GM21825 (cell line): ENCODE data around the gene SNX22.
A peak's percentile ranks its signal among the peaks of the same experiment; 100 is the strongest.

Source experiments
- ATAC-seq: cut with Tn5 transposase; IDR thresholded peaks from one replicate; pipeline ENCODE4 v1.9.1; 2021; ENCODE audit warnings: mild to moderate bottlenecking, moderate library complexity; ENCODE audit not compliant: unreplicated experiment

The SNX22 gene

DNA sequence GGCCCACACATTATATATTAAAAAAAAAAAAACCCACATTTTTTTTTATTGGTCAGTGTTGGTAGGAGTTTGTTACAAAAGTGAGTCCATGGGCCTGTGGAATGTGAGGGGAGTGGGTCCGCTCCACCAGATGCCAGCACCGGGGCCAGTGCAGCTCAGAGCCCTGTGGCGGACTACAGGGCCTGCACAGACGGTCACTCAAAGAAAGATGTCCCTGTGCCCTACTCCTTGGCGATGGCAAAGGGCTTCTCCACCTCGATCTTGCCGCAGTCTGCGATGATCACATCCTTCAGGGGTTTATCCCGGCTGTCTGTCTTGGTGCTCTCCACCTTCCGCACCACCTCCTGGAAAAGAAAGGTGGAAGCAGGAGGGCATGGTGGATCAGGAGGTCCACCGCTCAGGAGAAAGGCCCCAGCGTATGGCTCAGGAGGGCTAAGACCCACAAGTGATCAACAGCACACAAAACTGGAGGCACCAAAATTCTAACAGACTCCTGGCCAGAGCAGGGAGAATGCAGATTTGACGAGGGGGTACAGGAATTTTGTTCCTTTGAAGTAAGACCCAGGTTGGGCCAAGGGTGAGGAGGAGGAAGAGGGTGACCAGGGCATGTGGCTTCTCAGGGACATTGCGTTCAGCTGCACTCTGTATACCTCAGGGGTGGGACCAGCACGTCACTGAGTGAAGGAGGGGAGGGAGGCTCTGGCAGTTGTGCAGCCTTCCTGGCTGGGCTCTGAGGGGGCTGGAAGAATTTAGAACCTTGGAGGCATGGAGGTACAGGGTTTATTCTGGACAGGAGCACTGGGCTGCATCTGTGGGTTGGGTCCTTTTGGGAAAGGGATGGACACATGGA lies 4.5 kb downstream of the SNX22 start:
- no peak for ATAC-seq

DNA sequence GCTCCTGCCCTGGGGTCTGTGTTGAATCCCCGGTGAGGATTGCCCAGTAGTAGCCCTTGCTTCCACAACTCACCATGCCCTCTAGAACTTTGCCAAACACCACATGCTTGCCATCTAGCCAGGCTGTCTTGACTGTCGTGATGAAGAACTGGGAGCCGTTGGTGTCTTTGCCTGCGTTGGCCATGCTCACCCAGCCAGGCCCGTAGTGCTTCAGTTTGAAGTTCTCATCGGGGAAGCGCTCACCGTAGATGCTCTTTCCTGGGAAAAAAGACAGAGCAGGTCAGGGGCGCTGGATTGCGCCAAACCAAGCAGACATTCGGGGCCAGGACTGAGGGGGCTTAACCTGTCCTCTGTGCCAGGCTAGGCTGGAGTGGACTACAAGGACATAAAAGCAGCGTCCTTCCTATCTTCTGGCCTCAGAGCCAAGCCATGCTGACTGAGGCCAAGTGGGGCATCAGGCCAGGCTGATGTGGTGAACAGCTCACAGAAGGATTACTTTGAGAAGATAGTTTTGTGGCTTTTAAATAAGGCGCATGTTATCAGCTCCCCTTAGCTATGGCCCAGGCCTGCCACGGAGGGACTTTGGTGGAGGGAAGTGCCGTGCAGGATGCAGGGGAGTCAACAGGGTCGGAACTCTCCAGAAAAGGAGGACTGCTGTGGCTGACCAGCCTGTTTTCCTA lies 5.3 kb downstream of the SNX22 start:
- no peak for ATAC-seq

DNA sequence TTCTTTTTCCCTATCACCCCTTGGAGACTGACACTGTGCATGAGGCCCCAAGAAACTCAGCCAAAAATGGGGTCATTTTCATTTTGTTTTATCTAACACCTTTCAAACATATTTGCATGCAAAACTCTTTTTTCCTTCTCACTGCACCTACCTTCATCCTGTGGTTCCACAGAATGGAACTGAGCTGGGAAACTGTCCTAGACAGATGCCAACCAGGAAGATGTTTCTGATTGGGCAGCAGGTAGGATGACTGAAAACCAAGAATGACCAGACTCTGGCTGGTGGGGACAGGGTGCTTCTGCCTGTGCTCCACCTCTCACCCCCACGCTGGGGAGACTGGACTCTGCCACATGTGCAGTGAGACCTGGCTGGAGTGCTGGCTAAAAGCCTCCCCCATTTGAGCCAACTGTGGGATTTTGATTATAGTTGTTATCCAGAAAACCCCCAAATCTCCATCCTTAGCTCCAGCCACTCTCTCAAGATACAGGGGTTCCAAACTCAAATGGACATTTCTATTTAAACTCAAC lies 6.1 kb downstream of the SNX22 start:
- no peak for ATAC-seq

DNA sequence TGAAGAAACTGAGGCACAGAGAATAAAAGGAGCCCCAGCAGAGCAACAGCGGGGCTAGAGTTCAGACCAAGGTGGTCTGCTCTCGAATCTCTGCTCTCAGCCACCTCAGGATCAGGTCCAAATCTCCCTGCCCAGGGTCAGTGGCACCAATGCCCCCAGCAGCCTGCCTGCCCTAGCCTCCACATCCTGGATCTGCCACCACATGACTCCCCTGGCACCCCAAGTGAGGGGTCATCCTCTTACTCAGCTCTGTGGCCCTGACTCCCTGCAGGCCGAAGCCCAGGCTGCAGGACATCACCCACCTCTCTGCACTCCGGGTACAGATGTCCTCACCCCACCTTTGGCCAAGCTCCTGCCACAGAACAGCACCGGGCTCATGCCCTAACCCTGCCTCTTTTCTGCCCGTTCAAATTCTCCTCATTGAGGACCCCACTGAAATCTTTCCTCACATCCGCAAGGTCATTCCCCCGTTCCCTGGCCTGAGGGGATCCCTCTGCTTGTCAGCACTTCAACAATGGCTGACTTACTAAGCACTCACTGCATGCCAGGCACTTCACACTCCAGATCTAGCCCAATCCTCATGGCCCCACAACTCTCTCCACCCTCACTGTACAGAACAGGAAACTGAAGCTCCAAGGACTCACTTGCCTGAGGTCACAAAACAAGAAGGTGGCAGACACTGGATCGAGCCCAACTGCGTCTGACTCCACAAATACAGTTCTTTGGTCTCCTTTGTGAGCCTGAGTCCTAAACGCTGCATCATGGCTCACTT lies 7.0 kb downstream of the SNX22 start:
- ATAC-seq: no peak

DNA sequence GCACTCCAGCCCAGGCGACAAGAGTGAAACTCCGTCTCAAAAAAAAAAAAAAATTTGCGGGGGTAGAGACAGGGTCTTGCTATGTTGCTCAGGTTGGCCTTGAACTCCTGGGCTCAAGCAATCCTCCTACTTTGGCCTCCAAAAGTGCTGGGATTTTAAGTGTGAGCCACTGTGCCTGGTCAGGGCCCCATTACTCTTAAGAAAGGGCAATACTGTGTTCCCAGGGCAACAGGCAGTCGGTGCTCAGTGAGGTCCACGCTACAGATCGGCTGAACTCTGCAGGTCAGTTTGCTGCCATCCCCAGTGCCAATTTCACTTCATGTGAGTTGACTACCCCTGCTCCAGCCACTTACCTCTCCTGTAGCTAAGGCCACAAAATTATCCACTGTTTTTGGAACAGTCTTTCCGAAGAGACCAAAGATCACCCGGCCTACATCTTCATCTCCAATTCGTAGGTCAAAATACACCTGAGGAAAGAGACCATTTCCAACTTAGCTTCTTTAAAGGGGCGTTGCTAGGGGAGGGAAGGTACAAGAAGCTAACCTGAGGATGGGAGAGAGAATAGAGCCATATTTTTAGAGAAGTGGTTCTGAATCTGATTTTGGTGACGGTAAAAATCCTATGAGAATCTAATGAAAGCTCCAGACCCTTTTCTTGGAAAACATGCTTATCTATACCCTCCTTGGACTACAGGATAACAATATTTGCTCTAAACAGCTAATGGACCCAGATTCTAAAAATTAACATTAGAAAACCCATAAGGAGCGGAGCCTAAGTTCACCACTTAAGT lies 10.4 kb downstream of the SNX22 start:
- no peak for ATAC-seq

DNA sequence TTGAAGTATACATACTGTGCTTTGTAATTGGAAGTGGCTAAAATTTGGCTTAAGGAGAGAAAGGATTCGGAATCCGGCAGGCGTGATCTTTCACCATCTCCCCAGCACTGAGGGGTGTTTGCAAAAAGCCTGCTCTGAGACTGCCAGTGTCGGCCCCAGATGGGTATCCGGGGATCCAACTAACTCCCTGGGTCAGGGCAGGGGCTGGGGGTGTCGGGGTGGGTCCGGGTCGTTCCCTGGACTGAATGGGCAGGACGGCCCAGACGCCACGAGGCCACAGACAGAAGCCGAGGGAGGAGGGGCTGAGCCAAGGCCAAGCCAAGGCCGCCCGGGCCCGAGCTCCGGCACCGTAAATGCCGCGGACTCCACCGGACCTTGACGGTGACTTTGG lies 10.9 kb downstream of the SNX22 start:
- ATAC-seq: peak; percentile 12

DNA sequence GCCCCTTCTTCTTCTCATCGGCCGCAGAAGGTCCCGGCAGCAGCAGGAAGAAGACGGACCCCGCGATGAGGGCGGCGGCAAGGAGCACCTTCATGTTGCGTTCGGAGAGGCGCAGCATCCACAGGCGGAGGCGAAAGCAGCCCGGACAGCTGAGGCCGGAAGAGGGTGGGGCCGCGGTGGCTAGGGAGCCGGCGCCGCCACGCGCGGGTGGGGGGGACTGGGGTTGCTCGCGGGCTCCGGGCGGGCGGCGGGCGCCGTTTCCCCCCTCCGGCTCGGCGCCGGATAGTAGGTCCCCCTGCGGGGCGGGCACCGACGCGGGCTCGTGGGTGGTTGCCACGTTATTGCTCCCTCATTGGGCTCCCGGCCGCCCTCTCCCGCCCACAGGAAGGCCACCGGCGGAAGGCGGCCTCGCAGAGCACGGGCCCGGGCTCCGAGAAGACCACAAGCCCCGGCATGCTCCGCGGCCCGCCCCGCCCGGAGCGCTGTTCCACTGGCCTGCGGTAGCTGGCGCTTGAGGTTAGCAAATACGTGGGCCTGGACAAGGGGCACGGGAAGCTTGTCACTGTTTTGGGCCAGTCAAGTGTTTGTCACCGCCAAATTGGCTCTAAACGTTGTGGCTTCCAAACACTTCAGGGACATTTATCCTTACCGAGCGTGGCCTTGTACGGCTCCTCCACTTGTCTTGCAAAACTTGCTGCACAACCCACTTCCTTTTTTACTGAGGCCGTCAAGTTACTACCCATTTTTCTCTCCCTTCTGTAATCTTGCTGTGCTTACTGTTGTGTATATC lies 11.5 kb downstream of the SNX22 start, which contains the start of gene PPIB:
PPIB (minus strand) TSS at position 154 of the 790 bp plus-strand sequence; CDS start at position 118, 36 bp downstream.
- ATAC-seq: peak; percentile 85

DNA sequence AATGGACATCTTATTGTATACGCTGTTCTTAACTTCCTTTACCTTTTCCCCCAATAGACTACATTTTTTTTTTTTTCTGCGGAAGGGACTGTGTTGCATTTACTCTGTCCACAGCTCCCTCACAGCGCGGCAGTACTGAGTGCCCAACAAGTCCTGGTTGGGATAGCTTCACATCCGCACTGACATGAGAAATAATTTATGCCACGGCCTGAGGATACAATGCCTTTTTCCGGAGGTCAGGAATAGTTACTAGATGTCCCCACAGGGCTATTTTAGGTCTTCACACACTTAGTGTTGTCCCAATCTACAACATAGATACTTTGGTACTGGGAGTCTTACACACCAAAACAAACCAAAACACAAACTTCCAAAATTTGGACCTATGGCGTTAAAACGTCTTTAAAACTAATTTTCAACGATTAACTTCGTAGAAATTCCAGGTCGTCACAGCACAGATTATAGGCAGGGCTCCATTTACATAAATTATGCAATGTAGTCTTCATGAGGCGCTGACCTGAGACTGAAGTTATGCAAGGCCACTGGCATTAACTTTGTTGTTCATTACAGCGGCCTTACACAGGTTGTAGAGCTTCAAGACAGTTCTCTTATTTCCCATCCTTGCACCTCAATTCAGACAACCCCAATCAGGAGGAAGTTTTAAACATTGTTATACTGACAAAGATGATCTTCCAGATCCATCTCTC lies 12.3 kb downstream of the SNX22 start:
- no peak for ATAC-seq

DNA sequence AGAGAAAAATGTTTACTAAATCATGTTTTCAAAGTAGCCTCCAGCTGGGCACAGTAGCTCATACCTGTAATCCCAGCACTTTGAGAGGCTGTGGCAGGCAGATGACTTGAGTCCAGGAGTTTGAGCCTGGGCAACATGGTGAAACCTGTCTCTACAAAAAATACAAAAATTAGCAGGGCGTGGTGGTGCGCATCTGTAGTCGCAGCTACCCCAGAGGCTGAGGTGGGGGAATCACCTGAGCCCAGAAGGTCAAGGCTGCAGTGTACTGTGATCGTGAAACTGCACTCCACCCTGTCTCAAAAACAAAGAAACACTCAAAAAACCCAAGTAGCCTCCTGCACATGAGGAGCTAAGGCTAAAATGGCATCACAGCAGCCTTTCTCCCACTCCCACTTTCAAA lies 12.9 kb downstream of the SNX22 start:
- ATAC-seq: no peak

DNA sequence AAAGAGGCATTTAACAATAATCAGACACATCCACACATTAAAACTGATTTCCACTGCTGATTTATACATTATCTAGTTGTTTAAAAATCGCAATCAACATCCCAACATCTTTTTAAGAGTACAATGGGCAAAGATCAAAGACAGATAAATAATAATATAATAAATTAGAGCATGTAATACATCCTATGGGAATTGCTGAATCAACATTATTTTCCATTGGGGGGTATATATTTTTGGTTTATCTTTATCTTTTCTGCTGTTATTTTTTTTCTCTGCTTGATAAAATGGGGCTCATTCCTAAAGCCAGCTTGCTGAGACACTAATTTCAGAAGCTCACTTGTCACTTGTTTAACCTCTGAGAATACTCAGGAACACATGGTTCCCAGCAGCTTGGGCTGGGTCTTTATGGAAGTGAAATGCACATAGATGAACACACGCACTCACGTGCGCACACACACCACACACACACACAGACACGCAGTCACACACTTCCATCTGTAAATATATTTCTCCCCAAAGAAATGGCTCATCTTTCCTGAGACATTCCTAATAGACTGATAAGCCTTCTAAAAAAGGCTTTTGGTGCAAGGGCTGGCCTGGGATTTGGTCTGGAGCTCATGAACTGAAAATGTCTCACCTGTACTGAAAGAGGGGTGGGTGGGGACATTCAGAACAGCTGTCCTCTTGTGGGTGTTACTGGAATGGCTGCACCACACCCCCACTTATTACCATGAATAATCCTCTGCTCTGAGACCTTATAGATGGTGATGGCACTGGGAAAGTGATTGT lies 14.8 kb downstream of the SNX22 start:
- ATAC-seq: no peak

DNA sequence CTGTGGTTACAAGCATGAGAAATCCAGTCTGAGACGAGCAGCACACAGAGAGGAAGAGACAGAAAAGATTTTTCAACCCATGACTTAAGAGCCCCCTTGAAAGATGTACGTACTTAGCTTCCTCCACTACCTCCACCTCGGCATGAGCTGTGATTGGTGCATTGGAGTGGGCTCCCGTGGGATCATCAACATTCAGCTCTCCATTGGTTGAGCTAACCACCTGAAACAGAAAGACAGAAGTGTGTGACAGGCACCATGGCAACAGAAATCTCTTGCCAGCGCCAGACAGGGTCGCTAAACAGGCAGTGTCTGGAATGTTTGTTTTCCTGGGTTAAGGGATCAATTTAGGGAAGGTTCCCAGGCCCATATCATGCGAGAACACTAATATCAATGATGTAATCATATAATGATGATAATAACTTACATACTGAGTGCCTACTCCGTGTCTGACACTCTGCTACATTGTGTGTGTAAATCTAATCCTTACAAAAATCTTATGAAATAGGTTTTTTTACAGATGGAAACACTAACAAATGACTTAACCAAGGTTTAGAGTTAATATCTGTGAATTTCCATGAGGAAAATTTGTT lies 28.8 kb downstream of the SNX22 start:
- peak; percentile 74 for ATAC-seq

DNA sequence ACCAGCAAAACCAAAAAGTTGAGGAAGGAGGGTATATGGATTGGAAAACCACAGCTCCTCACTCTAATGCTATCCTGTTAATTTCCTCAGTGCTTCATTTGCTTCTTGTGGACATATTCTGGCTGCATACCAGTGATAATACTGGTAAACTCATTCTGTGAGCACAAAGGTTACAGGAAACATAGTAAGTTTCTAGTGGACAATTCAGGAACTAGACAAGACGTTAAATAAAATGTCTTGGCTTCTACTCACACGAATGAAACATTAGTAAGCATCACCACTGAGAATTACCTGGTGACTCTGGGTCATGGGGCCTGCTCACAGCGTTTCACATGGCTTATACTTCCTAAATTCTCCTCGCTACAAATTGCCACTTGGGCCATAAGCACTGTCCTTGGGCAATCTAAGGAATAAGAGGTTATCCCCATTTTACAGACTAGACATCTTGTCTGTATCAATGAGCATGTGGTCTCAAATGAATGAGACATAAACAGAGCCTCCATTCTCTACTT lies 31.4 kb downstream of the SNX22 start:
- no peak for ATAC-seq

DNA sequence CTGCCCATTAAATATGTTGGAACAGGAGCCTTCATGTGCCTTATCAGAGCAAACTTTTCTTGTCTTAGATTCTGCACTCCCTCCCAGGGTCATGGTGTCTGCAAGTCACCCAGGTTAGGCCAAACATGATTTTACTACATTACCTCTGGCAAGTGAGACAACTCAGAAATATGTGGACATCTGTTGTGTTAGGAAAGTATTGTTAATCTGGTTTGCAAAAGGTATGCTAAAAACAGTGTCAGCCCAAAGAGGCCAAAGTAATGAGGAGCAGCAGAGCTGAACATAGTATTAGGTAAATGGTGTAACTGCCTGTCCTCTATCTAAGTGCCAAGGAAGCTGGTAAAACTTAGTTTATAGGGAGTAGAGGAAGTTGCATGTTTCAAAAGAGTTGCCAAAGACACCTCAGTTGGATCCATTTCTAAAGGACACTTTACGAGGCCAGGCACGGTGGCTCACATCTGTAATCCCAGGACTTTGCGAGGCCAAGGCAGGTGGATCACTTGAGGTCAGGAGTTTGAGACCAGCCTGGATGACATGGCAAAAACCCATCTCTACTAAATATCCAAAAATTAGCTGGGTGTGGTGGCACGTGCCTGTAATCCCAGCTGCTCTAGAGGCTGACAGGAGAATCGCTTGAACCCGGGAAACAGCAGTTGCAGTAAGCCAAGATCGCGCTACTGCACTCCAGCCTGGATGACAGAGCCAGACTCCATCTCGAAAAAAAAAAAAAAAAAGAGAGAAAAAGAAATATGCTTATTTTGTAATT lies 33.8 kb downstream of the SNX22 start:
- ATAC-seq: no peak

DNA sequence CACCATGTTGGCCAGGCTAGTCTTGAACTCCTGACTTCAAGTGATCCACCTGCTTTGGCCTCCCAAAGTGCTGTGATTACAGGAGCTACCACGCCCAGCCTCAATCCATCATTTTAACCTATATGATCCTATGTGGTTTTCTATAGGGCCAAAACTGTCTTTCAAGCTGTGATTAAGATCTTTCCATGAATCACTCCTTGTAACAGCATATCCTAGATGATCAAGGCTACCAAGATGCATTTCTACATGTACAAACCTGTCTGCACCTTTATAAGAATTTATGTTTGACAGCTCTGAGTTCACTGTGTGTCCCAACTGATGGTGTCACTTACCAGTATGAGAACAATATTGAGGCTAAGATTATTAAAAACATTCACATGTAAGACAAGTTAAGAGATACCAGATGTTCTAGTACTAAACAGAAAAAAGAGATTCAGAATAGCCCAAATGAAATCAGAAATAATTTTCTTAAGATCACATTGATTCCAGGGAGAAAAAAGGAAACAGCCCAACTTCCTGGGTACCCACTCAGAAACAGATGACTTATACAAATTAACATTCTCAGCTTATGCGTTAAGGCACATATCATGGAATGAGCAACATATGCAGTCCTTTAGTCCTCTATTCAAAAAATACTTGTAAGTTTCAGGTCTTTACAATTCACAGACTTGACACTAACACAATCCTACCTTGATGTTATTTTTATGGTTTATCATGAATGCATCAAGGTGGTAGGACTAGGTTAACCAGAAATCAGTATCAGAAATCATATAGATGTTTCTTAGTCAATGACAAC lies 36.1 kb downstream of the SNX22 start:
- no peak for ATAC-seq

DNA sequence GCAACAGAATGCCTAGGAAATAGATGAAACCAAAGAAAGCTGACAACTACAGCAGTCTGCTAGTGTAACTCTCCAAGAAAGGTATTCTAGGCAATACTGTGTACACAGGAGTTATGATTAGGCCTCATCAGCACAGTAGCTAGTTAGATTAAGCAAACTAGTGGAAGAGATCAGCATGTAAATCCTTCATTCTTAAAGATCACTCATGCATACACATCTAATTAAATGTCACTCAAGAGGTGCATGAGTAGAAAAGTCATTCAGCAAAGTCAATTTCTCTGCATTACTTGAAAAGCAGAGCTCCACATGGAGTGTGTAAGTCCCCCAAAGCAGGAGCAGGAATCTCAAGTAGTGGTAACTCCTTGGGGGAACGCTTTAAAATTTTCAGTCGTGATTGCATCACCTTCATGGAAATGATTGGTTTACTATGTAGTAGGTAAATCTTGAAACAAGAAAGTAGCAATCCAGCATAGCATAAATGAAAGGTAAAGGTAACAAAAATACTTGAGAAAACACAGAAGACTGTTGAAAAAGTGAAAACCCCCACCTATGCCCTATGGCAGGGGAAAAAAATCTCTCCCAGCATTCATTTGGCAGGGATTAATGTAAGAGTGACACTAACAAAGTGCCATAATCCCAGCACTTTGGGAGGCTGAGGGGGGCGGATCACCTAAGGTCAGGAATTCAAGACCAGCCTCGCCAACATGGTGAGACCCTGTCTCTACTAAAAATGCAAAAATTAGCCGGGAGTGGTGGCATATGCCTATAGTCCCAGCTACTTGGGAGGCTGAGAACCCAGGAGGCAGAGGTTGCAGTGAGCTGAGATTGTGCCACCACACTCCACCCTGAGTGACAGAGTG lies 40.7 kb downstream of the SNX22 start:
- no peak for ATAC-seq
